HEK293 (cell line): ENCODE data around the gene VAT1L.

Experiments used
- CTCF ChIA-PET: fragments of 350-600 bp; formaldehyde crosslinking; extraction: SDS; loops from one replicate; lab custom pipeline; 2021; ENCODE audit warnings: antibody characterized with exemption; lab: Yijun Ruan, JAX
- POLR2A ChIA-PET: fragments of 300-600 bp; formaldehyde crosslinking; extraction: SDS; loops from one replicate; lab custom pipeline; 2020; ENCODE audit warnings: antibody characterized with exemption, inconsistent platforms; lab: Yijun Ruan, JAX
- H3K27ac ChIP-seq: fragments of 200-500 bp; sonication (Bioruptor generic); 2 replicates; pipeline ENCODE4 v1.5.1; 2014; ENCODE audit warnings: low read depth, low read length, control low read depth, inconsistent platforms; ENCODE audit errors: extremely low read depth
- H3K36me3 ChIP-seq, 2 experiments: fragments of 200-500 bp in 1 of 2; sonication (Bioruptor generic) in 1 of 2; 1 replicate in 1 of 2; 2 replicates in 1 of 2; pipeline ENCODE4 v1.5.1; 2014 to 2017; ENCODE audit warnings: inconsistent platforms in 2 of 2, low read length in 2 of 2; ENCODE audit not compliant: control insufficient read depth in 2 of 2, insufficient read depth in 1 of 2
- H3K4me1 ChIP-seq: fragments of 200-500 bp; sonication (Bioruptor generic); 2 replicates; pipeline ENCODE4 v1.5.1; 2014; ENCODE audit warnings: mild to moderate bottlenecking, low read length, inconsistent platforms; ENCODE audit not compliant: control insufficient read depth, insufficient read depth
- H3K4me3 ChIP-seq: 2 replicates; pipeline ENCODE4 v1.5.1; 2011; ENCODE audit warnings: low read depth, mild to moderate bottlenecking, control low read depth, low read length, moderate library complexity
- H3K9me3 ChIP-seq: fragments of 200-500 bp; sonication (Bioruptor generic); 2 replicates; pipeline ENCODE4 v1.5.1; 2014; ENCODE audit warnings: low read depth, low read length, inconsistent platforms; ENCODE audit not compliant: control insufficient read depth, insufficient read depth
- PRDM10 ChIP-seq: fragments of 450-650 bp; formaldehyde crosslinking; IDR thresholded peaks from 2 replicates; pipeline ENCODE4 v1.5.1; 2016; ENCODE audit warnings: missing biosample characterization, missing genetic modification characterization
- ZBTB21 ChIP-seq: fragments of 450-650 bp; formaldehyde crosslinking; IDR thresholded peaks from 2 replicates; pipeline ENCODE4 v1.5.1; 2017; ENCODE audit warnings: missing biosample characterization, missing genetic modification characterization
- ZNF19 ChIP-seq: fragments of 450-650 bp; formaldehyde crosslinking; IDR thresholded peaks from 2 replicates; pipeline ENCODE4; 2016; ENCODE audit warnings: missing biosample characterization, missing genetic modification characterization, low read depth
- ZNF24 ChIP-seq: fragments of 450-650 bp; formaldehyde crosslinking; IDR thresholded peaks from 2 replicates; pipeline ENCODE4 v1.5.1; 2016; ENCODE audit warnings: missing biosample characterization, missing genetic modification characterization
- ZNF274 ChIP-seq, 2 experiments: fragments of 200-500 bp in 1 of 2; fragments of 450-650 bp in 1 of 2; sonication (Bioruptor generic) in 1 of 2; formaldehyde crosslinking in 1 of 2; IDR thresholded peaks; 2 replicates each; pipeline versions ENCODE4 v1.5.1 to v1.6.1; 2014 to 2016; ENCODE audit warnings: borderline replicate concordance in 1 of 2, inconsistent platforms in 1 of 2, low read length in 1 of 2, missing biosample characterization in 1 of 2, missing genetic modification characterization in 1 of 2
- ZNF416 ChIP-seq: fragments of 450-650 bp; formaldehyde crosslinking; IDR thresholded peaks from 2 replicates; pipeline ENCODE4 v1.5.1; 2016; ENCODE audit warnings: missing biosample characterization, missing genetic modification characterization
- ZNF426 ChIP-seq: fragments of 450-650 bp; formaldehyde crosslinking; IDR thresholded peaks from 2 replicates; pipeline ENCODE4 v1.5.1; 2017; ENCODE audit warnings: missing biosample characterization, missing genetic modification characterization, mild to moderate bottlenecking, inconsistent platforms, moderate library complexity
- ZNF433 ChIP-seq: fragments of 450-650 bp; formaldehyde crosslinking; IDR thresholded peaks from 2 replicates; pipeline ENCODE4 v1.5.1; 2016; ENCODE audit warnings: missing biosample characterization, missing genetic modification characterization, low read depth
- ZNF580 ChIP-seq: fragments of 450-650 bp; formaldehyde crosslinking; IDR thresholded peaks from 2 replicates; pipeline ENCODE4 v1.5.1; 2016; ENCODE audit warnings: missing biosample characterization, missing genetic modification characterization
- ZNF624 ChIP-seq: fragments of 450-650 bp; formaldehyde crosslinking; IDR thresholded peaks from 2 replicates; pipeline ENCODE4 v1.5.1; 2017; ENCODE audit warnings: missing biosample characterization, missing genetic modification characterization
- ZNF776 ChIP-seq: fragments of 450-650 bp; formaldehyde crosslinking; IDR thresholded peaks from 2 replicates; pipeline ENCODE4 v1.5.0; 2017; ENCODE audit warnings: missing biosample characterization, missing genetic modification characterization, borderline replicate concordance
- ZNF785 ChIP-seq: fragments of 450-650 bp; formaldehyde crosslinking; IDR thresholded peaks from 2 replicates; pipeline ENCODE4 v1.5.1; 2016; ENCODE audit warnings: missing biosample characterization, missing genetic modification characterization
- TF ChIP-seq, protein P1 (sequence below): fragments of 450-650 bp; formaldehyde crosslinking; IDR thresholded peaks from 2 replicates; pipeline ENCODE4 v1.5.1; 2017; ENCODE audit warnings: missing biosample characterization, mild to moderate bottlenecking, missing genetic modification characterization, moderate library complexity
- TF ChIP-seq, protein P2 (sequence below): fragments of 450-650 bp; formaldehyde crosslinking; IDR thresholded peaks from 2 replicates; pipeline ENCODE4 v1.5.1; 2016; ENCODE audit warnings: missing biosample characterization, missing genetic modification characterization
- TF ChIP-seq, protein P3 (sequence below): fragments of 450-650 bp; formaldehyde crosslinking; IDR thresholded peaks from 2 replicates; pipeline ENCODE4 v1.5.1; 2016; ENCODE audit warnings: missing biosample characterization, missing genetic modification characterization
- TF ChIP-seq, protein P4 (sequence below): fragments of 450-650 bp; formaldehyde crosslinking; IDR thresholded peaks from 2 replicates; pipeline ENCODE4 v1.5.1; 2016; ENCODE audit warnings: missing biosample characterization, missing genetic modification characterization, low read depth

The VAT1L gene

GRCh38 chr16:77951788-77952187, 163.4 kb downstream of the VAT1L start (continued):
- TF ChIP-seq ZNF580 (tag by site-specific recombination) (no peak), ZNF19 (no peak), ZNF426 (tag by site-specific recombination) (no peak), ZNF624 (tag by site-specific recombination) (no peak), ZNF274 (IDR thresholded peaks at IDR 0.05; ENCODE audit: low read length) (no peak), ZNF274 (tag by site-specific recombination; IDR thresholded peaks at IDR 0.05; ENCODE audit: borderline replicate concordance) (no peak)
- TF ChIP-seq, protein P1, sequence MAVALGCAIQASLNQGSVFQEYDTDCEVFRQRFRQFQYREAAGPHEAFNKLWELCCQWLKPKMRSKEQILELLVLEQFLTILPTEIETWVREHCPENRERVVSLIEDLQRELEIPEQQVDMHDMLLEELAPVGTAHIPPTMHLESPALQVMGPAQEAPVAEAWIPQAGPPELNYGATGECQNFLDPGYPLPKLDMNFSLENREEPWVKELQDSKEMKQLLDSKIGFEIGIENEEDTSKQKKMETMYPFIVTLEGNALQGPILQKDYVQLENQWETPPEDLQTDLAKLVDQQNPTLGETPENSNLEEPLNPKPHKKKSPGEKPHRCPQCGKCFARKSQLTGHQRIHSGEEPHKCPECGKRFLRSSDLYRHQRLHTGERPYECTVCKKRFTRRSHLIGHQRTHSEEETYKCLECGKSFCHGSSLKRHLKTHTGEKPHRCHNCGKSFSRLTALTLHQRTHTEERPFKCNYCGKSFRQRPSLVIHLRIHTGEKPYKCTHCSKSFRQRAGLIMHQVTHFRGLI (tag by site-specific recombination), result no peak

- CTCF ChIA-PET, result interaction anchor here (0.6 to 1.2 kb wide), 3 partner anchors 9 to 373 kb away, joined by 3 to 6 read pairs (median 3); no protein-coding TSS in a partner anchor
- Histone ChIP-seq H3K4me3 (no peak overlapping the region), H3K27ac (no peak overlapping the region), H3K36me3 (no peaks in the 10 kb centered on the region), H3K9me3 (no peaks in the 10 kb centered on the region), H3K4me1 (no peaks in the 10 kb centered on the region)
- POLR2A ChIA-PET, result no interaction called here
- TF ChIP-seq, protein P2, sequence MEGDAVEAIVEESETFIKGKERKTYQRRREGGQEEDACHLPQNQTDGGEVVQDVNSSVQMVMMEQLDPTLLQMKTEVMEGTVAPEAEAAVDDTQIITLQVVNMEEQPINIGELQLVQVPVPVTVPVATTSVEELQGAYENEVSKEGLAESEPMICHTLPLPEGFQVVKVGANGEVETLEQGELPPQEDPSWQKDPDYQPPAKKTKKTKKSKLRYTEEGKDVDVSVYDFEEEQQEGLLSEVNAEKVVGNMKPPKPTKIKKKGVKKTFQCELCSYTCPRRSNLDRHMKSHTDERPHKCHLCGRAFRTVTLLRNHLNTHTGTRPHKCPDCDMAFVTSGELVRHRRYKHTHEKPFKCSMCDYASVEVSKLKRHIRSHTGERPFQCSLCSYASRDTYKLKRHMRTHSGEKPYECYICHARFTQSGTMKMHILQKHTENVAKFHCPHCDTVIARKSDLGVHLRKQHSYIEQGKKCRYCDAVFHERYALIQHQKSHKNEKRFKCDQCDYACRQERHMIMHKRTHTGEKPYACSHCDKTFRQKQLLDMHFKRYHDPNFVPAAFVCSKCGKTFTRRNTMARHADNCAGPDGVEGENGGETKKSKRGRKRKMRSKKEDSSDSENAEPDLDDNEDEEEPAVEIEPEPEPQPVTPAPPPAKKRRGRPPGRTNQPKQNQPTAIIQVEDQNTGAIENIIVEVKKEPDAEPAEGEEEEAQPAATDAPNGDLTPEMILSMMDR (tag by site-specific recombination), result 0 out of 2 replicates have a peak, but pooled peaks have one; percentile 15
- TF ChIP-seq ZNF433, result no peak
- no peak for TF ChIP-seq ZNF776 (tag by site-specific recombination)
- no peak for TF ChIP-seq ZNF785 (tag by site-specific recombination)
Observed at GRCh38 chr16:77955127-77955526, 166.8 kb downstream of the VAT1L start.

DNA sequence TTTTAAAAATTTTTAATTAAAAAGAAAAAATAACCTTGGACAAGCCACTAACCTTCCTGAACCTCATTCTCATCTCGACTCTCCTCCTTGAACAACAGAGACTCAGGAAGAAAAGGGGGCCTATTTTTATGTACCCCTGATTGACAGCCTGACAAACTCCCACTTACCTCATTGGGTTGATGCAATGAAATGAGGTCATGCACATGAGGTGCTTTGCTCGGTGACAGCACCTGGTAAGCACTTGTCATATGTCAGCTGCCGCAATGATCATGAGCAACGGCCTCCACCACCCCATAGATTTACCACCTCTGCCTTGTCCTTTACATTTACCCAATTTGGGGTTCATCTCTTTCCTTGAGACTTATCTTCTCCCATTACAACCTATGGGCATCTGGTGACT, 167.9 kb downstream of the VAT1L start:
- no peak overlapping the region for H3K27ac ChIP-seq
- ChIA-PET POLR2A (no interaction called here), CTCF (no interaction called here)
- no peaks in the 10 kb centered on the region for H3K9me3 ChIP-seq
- H3K36me3 ChIP-seq, result no peaks in the 10 kb centered on the region
- no peak for TF ChIP-seq ZNF416 (tag by site-specific recombination)
- TF ChIP-seq PRDM10 (tag by site-specific recombination), result peak; percentile 38; the same call in 1 of the 2 replicates
- TF ChIP-seq, protein P3, sequence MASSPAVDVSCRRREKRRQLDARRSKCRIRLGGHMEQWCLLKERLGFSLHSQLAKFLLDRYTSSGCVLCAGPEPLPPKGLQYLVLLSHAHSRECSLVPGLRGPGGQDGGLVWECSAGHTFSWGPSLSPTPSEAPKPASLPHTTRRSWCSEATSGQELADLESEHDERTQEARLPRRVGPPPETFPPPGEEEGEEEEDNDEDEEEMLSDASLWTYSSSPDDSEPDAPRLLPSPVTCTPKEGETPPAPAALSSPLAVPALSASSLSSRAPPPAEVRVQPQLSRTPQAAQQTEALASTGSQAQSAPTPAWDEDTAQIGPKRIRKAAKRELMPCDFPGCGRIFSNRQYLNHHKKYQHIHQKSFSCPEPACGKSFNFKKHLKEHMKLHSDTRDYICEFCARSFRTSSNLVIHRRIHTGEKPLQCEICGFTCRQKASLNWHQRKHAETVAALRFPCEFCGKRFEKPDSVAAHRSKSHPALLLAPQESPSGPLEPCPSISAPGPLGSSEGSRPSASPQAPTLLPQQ (tag by site-specific recombination), result 0 out of 2 replicates have a peak, but pooled peaks have one; percentile 31
- TF ChIP-seq ZNF24 (tag by site-specific recombination), result no peak
- peak; percentile 63 for TF ChIP-seq ZBTB21 (tag by site-specific recombination)
- TF ChIP-seq, protein P4, sequence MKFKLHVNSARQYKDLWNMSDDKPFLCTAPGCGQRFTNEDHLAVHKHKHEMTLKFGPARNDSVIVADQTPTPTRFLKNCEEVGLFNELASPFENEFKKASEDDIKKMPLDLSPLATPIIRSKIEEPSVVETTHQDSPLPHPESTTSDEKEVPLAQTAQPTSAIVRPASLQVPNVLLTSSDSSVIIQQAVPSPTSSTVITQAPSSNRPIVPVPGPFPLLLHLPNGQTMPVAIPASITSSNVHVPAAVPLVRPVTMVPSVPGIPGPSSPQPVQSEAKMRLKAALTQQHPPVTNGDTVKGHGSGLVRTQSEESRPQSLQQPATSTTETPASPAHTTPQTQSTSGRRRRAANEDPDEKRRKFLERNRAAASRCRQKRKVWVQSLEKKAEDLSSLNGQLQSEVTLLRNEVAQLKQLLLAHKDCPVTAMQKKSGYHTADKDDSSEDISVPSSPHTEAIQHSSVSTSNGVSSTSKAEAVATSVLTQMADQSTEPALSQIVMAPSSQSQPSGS (tag by site-specific recombination), result peak; percentile 42; the same call in 1 of the 2 replicates
- H3K4me3 ChIP-seq, result no peak overlapping the region
- no peaks in the 10 kb centered on the region for H3K4me1 ChIP-seq
